Activated CD4-positive, alpha-beta T cell treated with anti-CD3 and anti-CD28 coated beads for 36 hours (primary cell): Measurements from ENCODE around the gene FAM83F. TPM values are rescaled to one million over a fixed set of nuclear protein-coding genes. Genes with fewer than 3 reads are reported as not detected.

Source experiments
- ATAC-seq: fragments of 200-7000 bp; cut with Tn5 transposase; one replicate; pipeline ENCODE4 v1.10.0; 2021; ENCODE audit warnings: mild to moderate bottlenecking, moderate library complexity
- CTCF ChIA-PET: fragments of 350-600 bp; sonication (Branson Sonifier 250); formaldehyde crosslinking; loops from one replicate; lab custom pipeline; 2021; ENCODE audit warnings: antibody characterized with exemption; lab: Charles Lee
- POLR2A ChIA-PET: fragments of 350-600 bp; sonication (Branson Sonifier 250); formaldehyde crosslinking; loops from one replicate; lab custom pipeline; 2021; ENCODE audit warnings: antibody characterized with exemption, inconsistent platforms; lab: Charles Lee
- DNase-seq: peaks from one replicate; pipeline ENCODE4 v3.0.0-alpha.2; 2020
- H3K27ac Mint-ChIP-seq: one replicate; pipeline ENCODE4 v1.8.0; 2021; ENCODE audit warnings: mixed read lengths
- H3K27me3 Mint-ChIP-seq: one replicate; pipeline ENCODE4 v1.8.0; 2021; ENCODE audit warnings: mixed read lengths
- H3K36me3 Mint-ChIP-seq: one replicate; pipeline ENCODE4 v1.8.0; 2021; ENCODE audit warnings: low read depth, mixed read lengths
- H3K4me1 Mint-ChIP-seq: one replicate; pipeline ENCODE4 v1.8.0; 2021; ENCODE audit warnings: mixed read lengths
- H3K4me3 Mint-ChIP-seq: one replicate; pipeline ENCODE4 v1.8.0; 2021; ENCODE audit warnings: mild to moderate bottlenecking, moderate library complexity, mixed read lengths
- H3K9me3 Mint-ChIP-seq: one replicate; pipeline ENCODE4 v1.8.0; 2021; ENCODE audit warnings: low read depth, mixed read lengths
- intact Hi-C, 2 experiments: fragments of 100-400 bp; cut with DNase I in 1 of 2; cut with micrococcal nuclease in 1 of 2; formaldehyde crosslinking; loops; one replicate each; pipeline versions ENCODE4 v1.14.2 to v1.15.1; 2022 to 2024; cut with DNase I, micrococcal nuclease
- total RNA-seq, 2 experiments: library from RNA; stranded (reverse); gene quantifications; one replicate each; pipeline ENCODE4 v1.2.3, GENCODE V29; 2021

FAM83F gene
- total RNA-seq, 2 experiments from 2014 or later = 0.49 to 0.91 TPM

GRCh38 chr22:39995393-39996252 is 869 bp downstream of the FAM83F start:
- DNase-seq = no peak
- H3K4me3 Mint-ChIP-seq = peak overlapping the region; percentile 30
- ATAC-seq = no peak
- H3K27ac Mint-ChIP-seq = no peak overlapping the region
- ChIA-PET CTCF (interaction anchor here (0.7 kb wide), 1 partner anchor 26 kb away, joined by 3 read pairs; no protein-coding TSS in a partner anchor), POLR2A (interaction anchor here (0.6 to 2.2 kb wide), 2 partner anchors 14 to 44 kb away, joined by 6 to 9 read pairs; no protein-coding TSS in a partner anchor)
- no peaks in the 10 kb centered on the region for H3K9me3 Mint-ChIP-seq
- no peaks in the 10 kb centered on the region for H3K36me3 Mint-ChIP-seq
- H3K27me3 Mint-ChIP-seq = no peaks in the 10 kb centered on the region
- intact Hi-C loops = loop anchor here in 1 of 2 experiments (5.0 kb wide), 1 partner anchor 218 kb away; no protein-coding TSS in a partner anchor
- peaks cover 8% of the 10 kb centered on the region for H3K4me1 Mint-ChIP-seq

DNA sequence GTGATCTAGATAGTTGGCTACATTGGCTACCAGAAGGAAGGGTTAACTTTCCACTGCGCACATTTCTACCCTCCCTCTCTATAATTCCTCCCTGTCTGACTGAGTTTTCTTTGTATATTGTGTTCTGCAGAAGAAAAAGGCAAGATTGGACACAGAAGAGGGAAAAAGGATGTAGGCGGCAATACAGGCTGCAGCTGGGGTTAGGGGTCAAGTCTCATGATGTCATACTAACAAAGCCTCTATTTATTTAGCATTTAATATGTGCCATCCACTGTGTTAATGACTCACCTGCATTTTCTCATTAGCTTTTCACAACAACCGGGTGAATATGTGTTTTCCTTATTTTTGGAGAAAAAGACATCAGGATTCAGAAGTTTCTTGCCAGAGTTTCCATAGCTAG is 2.0 kb downstream of the FAM83F start:
- no peak overlapping the region for H3K4me3 Mint-ChIP-seq
- ChIA-PET CTCF (interaction anchor here (0.5 to 0.8 kb wide), 4 partner anchors 13 to 503 kb away, joined by 3 to 4 read pairs (median 3); no protein-coding TSS in a partner anchor), POLR2A (no interaction called here)
- H3K27me3 Mint-ChIP-seq = no peaks in the 10 kb centered on the region
- peaks cover 8% of the 10 kb centered on the region for H3K4me1 Mint-ChIP-seq
- intact Hi-C loops = loop anchor here in 1 of 2 experiments (5.0 kb wide), 1 partner anchor 219 kb away; no protein-coding TSS in a partner anchor
- no peak for DNase-seq
- no peaks in the 10 kb centered on the region for H3K9me3 Mint-ChIP-seq
- no peak overlapping the region for H3K27ac Mint-ChIP-seq
- no peaks in the 10 kb centered on the region for H3K36me3 Mint-ChIP-seq
- no peak for ATAC-seq

DNA sequence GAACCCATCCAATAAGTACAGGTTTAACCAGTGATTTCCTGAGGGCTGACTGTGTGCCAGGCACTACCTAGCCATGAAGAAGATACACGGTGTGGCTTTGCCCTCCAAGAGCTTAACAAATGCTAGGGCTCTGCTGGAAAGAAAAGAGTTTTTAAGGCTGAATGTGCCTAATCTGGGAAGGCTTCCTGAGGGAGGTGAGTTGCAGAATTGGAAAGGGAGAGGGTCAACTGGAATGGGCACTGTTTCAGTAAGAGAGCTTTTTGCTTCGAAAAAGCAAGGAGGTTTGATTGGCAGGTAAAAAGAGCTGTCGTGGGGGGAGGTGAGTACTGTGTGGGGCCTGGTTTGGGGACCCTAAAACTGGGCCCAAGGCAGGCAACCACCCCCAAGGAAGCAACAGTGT is 2.7 kb downstream of the FAM83F start:
- intact Hi-C loops = loop anchor here in 1 of 2 experiments (5.0 kb wide), 1 partner anchor 220 kb away; no protein-coding TSS in a partner anchor
- no peak for DNase-seq
- no peak for ATAC-seq
- Mint-ChIP-seq H3K36me3 (no peaks in the 10 kb centered on the region), H3K27me3 (no peaks in the 10 kb centered on the region), H3K27ac (no peak overlapping the region), H3K4me3 (no peak overlapping the region), H3K9me3 (no peaks in the 10 kb centered on the region), H3K4me1 (peaks cover 8% of the 10 kb centered on the region)
- POLR2A ChIA-PET = interaction anchor here (0.6 kb wide), 1 partner anchor 55 kb away, joined by 3 read pairs; no protein-coding TSS in a partner anchor
- CTCF ChIA-PET = interaction anchor here (0.8 kb wide), 1 partner anchor 64 kb away, joined by 3 read pairs; no protein-coding TSS in a partner anchor

DNA sequence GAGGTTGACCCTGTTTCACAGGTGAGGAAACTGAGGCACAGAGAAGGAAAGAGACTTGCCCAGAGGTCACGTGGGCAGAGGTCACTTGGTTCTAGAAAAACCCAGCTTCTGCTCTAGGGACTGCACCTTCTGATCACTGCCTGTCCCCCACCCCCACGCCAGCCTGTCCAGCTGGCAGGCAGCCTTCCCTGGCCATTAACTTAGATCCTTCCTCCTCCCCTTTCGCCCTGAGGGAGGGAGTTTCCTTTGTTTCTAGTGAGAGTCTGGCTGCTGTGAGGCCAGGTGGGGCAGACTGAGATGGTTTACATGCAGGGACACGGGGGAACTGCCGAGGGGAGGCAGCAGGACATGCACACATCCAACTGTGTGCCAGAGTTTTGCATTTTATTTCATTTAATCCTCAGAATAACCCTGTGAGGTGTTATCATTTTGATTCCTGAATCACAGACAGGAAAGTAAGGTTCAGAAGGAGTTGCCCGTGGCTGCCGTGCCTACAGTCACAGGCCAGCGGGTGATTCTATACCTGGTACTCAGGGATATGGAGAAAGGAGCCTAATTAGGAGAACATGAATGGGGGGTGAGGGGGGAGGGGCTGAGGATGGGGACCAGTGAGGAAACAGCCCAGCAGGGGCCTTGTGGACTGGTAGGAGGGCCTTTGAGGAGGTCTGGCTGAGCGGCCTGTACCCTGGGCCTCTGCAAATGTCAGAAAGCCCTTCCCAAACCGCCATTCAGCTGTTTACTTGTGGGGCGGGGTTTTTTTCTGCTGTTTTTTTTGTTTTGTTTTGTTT is 3.4 kb downstream of the FAM83F start:
- ATAC-seq (no peak), DNase-seq (no peak)
- Mint-ChIP-seq H3K36me3 (no peaks in the 10 kb centered on the region), H3K27me3 (no peaks in the 10 kb centered on the region), H3K27ac (no peak overlapping the region), H3K4me3 (no peak overlapping the region), H3K9me3 (no peaks in the 10 kb centered on the region), H3K4me1 (peaks cover 8% of the 10 kb centered on the region)
- ChIA-PET CTCF (interaction anchor here (0.7 kb wide), 1 partner anchor 38 kb away, joined by 3 read pairs; no protein-coding TSS in a partner anchor), POLR2A (interaction anchor here (0.6 kb wide), 1 partner anchor 56 kb away, joined by 3 read pairs; no protein-coding TSS in a partner anchor)
- intact Hi-C loops = loop anchor here in 1 of 2 experiments (5.0 kb wide), 1 partner anchor 221 kb away; no protein-coding TSS in a partner anchor

- POLR2A ChIA-PET = no interaction called here
- DNase-seq = peak; percentile 30
- peaks cover 1% of the 10 kb centered on the region for H3K4me1 Mint-ChIP-seq
- CTCF ChIA-PET = interaction anchor here (0.6 to 1.5 kb wide), 6 partner anchors 10 to 465 kb away, joined by 3 to 5 read pairs (median 4); no protein-coding TSS in a partner anchor
- no peak overlapping the region for H3K27ac Mint-ChIP-seq
- no peaks in the 10 kb centered on the region for H3K36me3 Mint-ChIP-seq
- H3K27me3 Mint-ChIP-seq = no peaks in the 10 kb centered on the region
- H3K9me3 Mint-ChIP-seq = no peaks in the 10 kb centered on the region
- intact Hi-C loops = loop anchor here in 1 of 2 experiments (5.0 kb wide), 1 partner anchor 222 kb away; no protein-coding TSS in a partner anchor
- no peak overlapping the region for H3K4me3 Mint-ChIP-seq
- peak; percentile 17 for ATAC-seq
Measured at GRCh38 chr22:39999144-39999757, 4.5 kb downstream of the FAM83F start.

GRCh38 chr22:40000171-40000570 is 5.4 kb downstream of the FAM83F start:
- no peak for ATAC-seq
- ChIA-PET POLR2A (interaction anchor here (0.5 kb wide), 1 partner anchor 17 kb away, joined by 3 read pairs; no protein-coding TSS in a partner anchor), CTCF (interaction anchor here (0.7 to 1.7 kb wide), 7 partner anchors 10 to 466 kb away, joined by 3 to 5 read pairs (median 4); no protein-coding TSS in a partner anchor)
- Mint-ChIP-seq H3K36me3 (no peaks in the 10 kb centered on the region), H3K9me3 (no peaks in the 10 kb centered on the region), H3K4me3 (no peak overlapping the region), H3K27ac (no peak overlapping the region), H3K27me3 (no peaks in the 10 kb centered on the region), H3K4me1 (no peaks in the 10 kb centered on the region)
- intact Hi-C loops = no loop called here
- no peak for DNase-seq

DNA sequence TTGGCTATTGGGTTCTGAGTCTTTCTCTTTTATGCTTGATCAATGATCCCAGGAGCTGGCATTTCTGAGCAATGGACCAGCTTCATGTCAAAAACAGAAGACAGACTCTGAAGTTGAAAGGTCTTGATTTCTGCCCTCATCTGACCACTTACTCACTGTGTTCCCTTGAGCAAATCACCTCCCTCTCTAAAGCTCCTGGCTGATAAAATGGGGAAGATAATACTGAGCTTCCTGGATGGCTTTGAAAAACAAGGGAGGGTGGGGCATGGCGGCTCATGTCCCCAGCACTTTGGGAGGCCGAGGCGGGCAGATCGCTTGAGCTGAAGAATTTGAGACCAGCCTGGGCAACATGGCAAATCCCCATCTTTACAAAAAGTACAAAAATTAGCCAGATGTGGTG is 6.4 kb downstream of the FAM83F start:
- H3K4me3 Mint-ChIP-seq = no peak overlapping the region
- no peaks in the 10 kb centered on the region for H3K27me3 Mint-ChIP-seq
- ChIA-PET CTCF (interaction anchor here (0.7 to 1.7 kb wide), 7 partner anchors 9 to 390 kb away, joined by 3 to 4 read pairs (median 4); no protein-coding TSS in a partner anchor), POLR2A (interaction anchor here (0.6 to 0.7 kb wide), 2 partner anchors 95 to 101 kb away, joined by 3 read pairs; no protein-coding TSS in a partner anchor)
- no peak for DNase-seq
- no peak for ATAC-seq
- no peaks in the 10 kb centered on the region for H3K4me1 Mint-ChIP-seq
- H3K36me3 Mint-ChIP-seq = no peaks in the 10 kb centered on the region
- H3K9me3 Mint-ChIP-seq = no peaks in the 10 kb centered on the region
- intact Hi-C loops = no loop called here
- H3K27ac Mint-ChIP-seq = no peak overlapping the region

GRCh38 chr22:40001800-40002577 is 7.2 kb downstream of the FAM83F start:
- no peaks in the 10 kb centered on the region for H3K9me3 Mint-ChIP-seq
- no peak overlapping the region for H3K4me3 Mint-ChIP-seq
- CTCF ChIA-PET = interaction anchor here (1.4 to 1.7 kb wide), 2 partner anchors 8 to 23 kb away, joined by 4 to 8 read pairs; no protein-coding TSS in a partner anchor

GRCh38 chr22:40002935-40003715 is 8.4 kb downstream of the FAM83F start:
- ATAC-seq (no peak), DNase-seq (no peak)
- no peaks in the 10 kb centered on the region for H3K4me1 Mint-ChIP-seq
- no peaks in the 10 kb centered on the region for H3K36me3 Mint-ChIP-seq
- H3K27me3 Mint-ChIP-seq = no peaks in the 10 kb centered on the region
- H3K4me3 Mint-ChIP-seq = no peak overlapping the region
- H3K27ac Mint-ChIP-seq = no peak overlapping the region
- POLR2A ChIA-PET = interaction anchor here (0.6 kb wide), 1 partner anchor 139 kb away, joined by 3 read pairs; no protein-coding TSS in a partner anchor
- CTCF ChIA-PET = interaction anchor here (1.4 to 2.9 kb wide), 2 partner anchors 22 kb away, joined by 8 to 11 read pairs; no protein-coding TSS in a partner anchor
- no peaks in the 10 kb centered on the region for H3K9me3 Mint-ChIP-seq
- intact Hi-C loops = no loop called here

More at GRCh38 chr22:40001800-40002577, 7.2 kb downstream of the FAM83F start:
- POLR2A ChIA-PET = no interaction called here
- no peaks in the 10 kb centered on the region for H3K27me3 Mint-ChIP-seq
- ATAC-seq (no peak), DNase-seq (no peak)
- H3K36me3 Mint-ChIP-seq = no peaks in the 10 kb centered on the region
- H3K27ac Mint-ChIP-seq = no peak overlapping the region
- intact Hi-C loops = no loop called here
- no peaks in the 10 kb centered on the region for H3K4me1 Mint-ChIP-seq
